Liver (tissue), 5 donors: ENCODE results near the gene PHLPP1. TPM values are rescaled to one million over a fixed set of nuclear protein-coding genes. Genes with fewer than 3 reads are reported as not detected.

Experiments used
- polyA plus RNA-seq, 2 donors: library from polyadenylated mRNA; stranded (reverse) in 1 of 2; unstranded in 1 of 2; fragments of 200-250 nt in 1 of 2; fragments of >200 nt in 1 of 2; fragmentation: Nextera tagmentation in 1 of 2; extraction: Ambion mirVana in 1 of 2; gene quantifications; one replicate each; pipeline versions ENCODE4 v1.2.1 to v1.2.3, GENCODE V29; 2013 to 2015
- small RNA-seq: library from RNA; depleted of rRNA; stranded (forward); fragments of <200 nt; gene quantifications from one replicate; pipeline ENCODE3, GENCODE V24; 2014
- total RNA-seq, 2 donors: library from RNA; depleted of rRNA; stranded (reverse); fragments of >200 nt; gene quantifications; one replicate each; pipeline ENCODE4 v1.2.3, GENCODE V29; 2014
- donor health status: healthy.
- donor health status: healthy.
- donor health status: healthy.

The PHLPP1 gene
- total and polyA plus RNA-seq, 4 donors = 4.2 to 14.5 (median 8.6) TPM

Small RNAs within 50 kb of the gene (small RNA-seq; reads per million reads assigned to genes)
- gene RNU6-142P = not detected

Other genes with a start within 250 kb of the PHLPP1 start
- gene ZCCHC2, start 192.5 kb upstream of the PHLPP1 start, total RNA-seq = 10 to 100 TPM; 11.9 to 25.4 TPM
- 1 to 10 TPM; 7.1 to 9.8 TPM for gene ZCCHC2, start 192.5 kb upstream of the PHLPP1 start, polyA plus RNA-seq